Measurements from ENCODE around the gene ALK.

Gene ALK

DNA sequence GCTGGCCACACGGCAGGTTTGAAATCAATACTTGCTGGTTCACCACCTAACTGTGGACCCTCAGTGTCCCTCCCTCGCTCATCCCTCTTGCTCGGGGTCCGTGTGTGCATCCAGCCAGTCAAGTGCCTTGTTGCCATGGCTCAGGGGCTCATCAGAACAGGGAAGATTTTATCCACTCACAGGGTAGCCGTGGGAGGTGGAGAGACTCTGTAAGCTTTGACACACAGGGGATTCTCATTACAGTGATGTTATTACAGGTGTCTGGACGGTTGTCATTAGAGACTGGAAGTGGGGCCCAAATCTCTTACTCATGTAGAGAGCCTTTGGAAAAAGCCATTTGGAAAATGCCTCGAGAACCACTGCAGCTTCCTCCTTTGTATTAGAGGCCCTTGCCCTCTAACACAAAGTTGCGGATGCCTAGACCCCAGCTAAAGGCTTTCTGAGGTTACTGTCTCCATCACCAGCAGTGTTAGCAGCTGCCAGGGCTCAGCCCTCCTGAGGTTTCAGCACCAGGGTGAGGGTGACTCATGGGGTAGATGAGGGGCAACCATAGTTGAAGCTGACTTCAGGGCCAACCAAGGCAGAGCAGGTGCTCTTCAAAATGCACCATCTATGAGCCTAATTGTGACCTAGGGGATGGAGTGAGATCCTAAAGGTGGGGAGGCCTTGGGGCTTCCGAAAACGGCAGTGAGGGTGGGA, 610.6 kb downstream of the ALK start:
- Histone ChIP-seq H3K9me3 (ENCODE audit: insufficient read depth, low read length) (no peaks in the 10 kb centered on the region), H3K4me1 (ENCODE audit: insufficient read depth, insufficient read length) (peaks cover 2% of the 10 kb centered on the region), H3K4me3 (ENCODE audit: insufficient read length, low read depth) (no peak overlapping the region), H3K36me3 (ENCODE audit: insufficient read depth, insufficient read length, low read length) (no peaks in the 10 kb centered on the region), H3K27me3 (ENCODE audit: insufficient read depth, insufficient read length) (no peaks in the 10 kb centered on the region), H3K9ac (ENCODE audit: insufficient read length, low read depth) (no peak overlapping the region)
- no peak for DNase-seq (ENCODE audit: low read depth, low spot score)
- no peak for TF ChIP-seq YY1 (IDR thresholded peaks at IDR 0.05; ENCODE audit: insufficient read depth, insufficient read length)
- no peak for TF ChIP-seq ZNF274 (IDR thresholded peaks at IDR 0.05; ENCODE audit: low read depth, low read length)
- TF ChIP-seq SUZ12 (IDR thresholded peaks at IDR 0.05; ENCODE audit: extremely low read depth, insufficient read depth, insufficient read length) = no peak

DNA sequence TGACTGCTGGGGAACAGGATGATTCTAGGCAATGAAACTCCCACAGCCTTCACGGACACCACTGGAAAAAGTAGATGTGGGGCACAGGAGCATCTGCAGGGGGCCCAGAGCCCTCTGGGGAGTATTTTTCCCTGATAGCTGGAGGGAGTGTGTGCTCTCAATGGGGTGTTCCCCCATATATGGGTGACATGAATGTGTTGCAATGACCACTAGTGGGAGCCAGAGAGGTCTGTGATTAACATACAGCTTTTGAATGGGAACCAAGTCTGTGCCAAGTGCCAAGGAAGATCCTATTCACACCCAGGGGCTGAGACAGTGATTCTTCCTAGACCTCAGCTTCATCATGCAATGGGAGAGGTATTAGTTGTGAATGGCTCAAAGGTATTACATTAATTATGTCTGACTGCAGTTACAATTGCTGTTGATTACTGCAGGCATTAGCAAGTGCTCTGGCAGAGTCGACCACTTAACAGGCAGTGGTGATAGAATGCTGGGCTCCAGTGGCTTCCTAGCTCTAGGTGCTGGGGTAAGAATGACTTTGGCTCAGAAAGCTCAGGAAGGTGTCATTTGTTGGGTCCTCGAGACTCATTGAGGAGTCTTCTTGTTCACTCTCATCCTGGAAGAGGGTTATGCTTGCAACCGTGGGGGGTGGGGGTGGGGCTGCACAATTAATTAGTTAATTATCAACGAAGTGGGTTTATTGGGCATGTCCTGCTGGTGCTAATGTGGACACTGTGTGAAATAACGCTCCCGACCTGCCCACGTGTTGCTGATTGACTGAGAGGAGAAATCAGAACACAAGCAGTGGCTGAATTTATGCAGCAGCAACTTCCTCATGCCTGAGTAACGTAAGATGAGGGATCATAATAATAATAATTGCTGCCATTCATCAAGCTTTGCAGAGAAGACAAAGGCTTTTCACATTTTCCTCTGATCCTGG, 612.0 kb downstream of the ALK start:
- H3K36me3 ChIP-seq (ENCODE audit: insufficient read depth, insufficient read length, low read length) = no peaks in the 10 kb centered on the region

DNA sequence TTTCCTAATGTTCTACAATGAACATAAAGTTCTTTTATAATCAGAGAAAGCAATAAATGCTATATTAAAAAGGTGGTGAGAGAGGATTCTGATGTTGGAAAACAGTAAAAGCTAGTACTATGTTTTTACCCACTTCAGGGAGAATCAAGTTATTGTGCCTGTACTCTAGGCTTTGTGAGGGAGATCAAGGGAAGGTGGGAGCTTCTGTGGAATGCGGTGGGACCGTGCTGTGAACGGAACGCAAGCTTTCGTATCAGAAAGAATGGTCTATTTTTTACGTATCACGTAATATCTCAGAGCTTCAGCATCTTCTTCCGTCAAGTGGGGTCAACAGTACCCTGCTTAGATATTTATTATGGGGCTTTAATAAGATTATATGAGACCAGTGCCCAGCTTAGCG, 613.0 kb downstream of the ALK start:
- Histone ChIP-seq H3K4me1 (ENCODE audit: insufficient read depth, insufficient read length) (no peaks in the 10 kb centered on the region), H3K4me3 (ENCODE audit: insufficient read length, low read depth) (no peak overlapping the region), H3K36me3 (ENCODE audit: insufficient read depth, insufficient read length, low read length) (no peaks in the 10 kb centered on the region), H3K9me3 (ENCODE audit: insufficient read depth, low read length) (no peaks in the 10 kb centered on the region), H3K9ac (ENCODE audit: insufficient read length, low read depth) (no peak overlapping the region), H3K27me3 (ENCODE audit: insufficient read depth, insufficient read length) (no peaks in the 10 kb centered on the region)
- TF ChIP-seq ZNF274 (IDR thresholded peaks at IDR 0.05; ENCODE audit: low read depth, low read length) (no peak), YY1 (IDR thresholded peaks at IDR 0.05; ENCODE audit: insufficient read depth, insufficient read length) (no peak), SUZ12 (IDR thresholded peaks at IDR 0.05; ENCODE audit: extremely low read depth, insufficient read depth, insufficient read length) (no peak)
- DNase-seq (ENCODE audit: low read depth, low spot score) = no peak

More for the DNA sequence above, 612.0 kb downstream of the ALK start:
- H3K9ac ChIP-seq (ENCODE audit: insufficient read length, low read depth) = no peak overlapping the region
- no peaks in the 10 kb centered on the region for H3K9me3 ChIP-seq (ENCODE audit: insufficient read depth, low read length)
- TF ChIP-seq SUZ12 (IDR thresholded peaks at IDR 0.05; ENCODE audit: extremely low read depth, insufficient read depth, insufficient read length) = no peak
- no peak for TF ChIP-seq YY1 (IDR thresholded peaks at IDR 0.05; ENCODE audit: insufficient read depth, insufficient read length)
- no peak for TF ChIP-seq ZNF274 (IDR thresholded peaks at IDR 0.05; ENCODE audit: low read depth, low read length)
- no peak overlapping the region for H3K4me3 ChIP-seq (ENCODE audit: insufficient read length, low read depth)
- DNase-seq (ENCODE audit: low read depth, low spot score) = peak; percentile 66
- no peaks in the 10 kb centered on the region for H3K27me3 ChIP-seq (ENCODE audit: insufficient read depth, insufficient read length)
- H3K4me1 ChIP-seq (ENCODE audit: insufficient read depth, insufficient read length) = peaks cover 1% of the 10 kb centered on the region

DNA sequence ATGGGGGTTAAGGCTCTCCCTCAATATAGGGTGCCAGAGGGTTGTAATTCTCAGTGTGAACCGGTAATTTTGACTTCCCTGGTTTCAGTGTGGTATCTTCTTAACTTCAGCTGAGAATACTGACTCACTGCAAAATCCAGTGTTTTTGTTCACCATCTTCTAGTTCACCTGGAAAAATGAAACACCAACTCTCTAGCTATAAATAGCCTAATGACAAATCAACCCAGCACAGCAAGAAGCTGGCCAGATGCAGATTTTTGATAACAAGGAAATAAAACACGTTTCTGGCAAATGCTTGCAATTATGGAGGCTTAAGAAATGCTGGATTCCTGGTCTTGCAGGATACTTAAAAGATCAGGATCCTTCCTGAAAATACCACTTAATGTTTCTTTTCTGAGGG, 613.9 kb downstream of the ALK start:
- H3K4me1 ChIP-seq (ENCODE audit: insufficient read depth, insufficient read length) = no peaks in the 10 kb centered on the region
- H3K4me3 ChIP-seq (ENCODE audit: insufficient read length, low read depth) = no peak overlapping the region
- no peaks in the 10 kb centered on the region for H3K9me3 ChIP-seq (ENCODE audit: insufficient read depth, low read length)
- no peak for TF ChIP-seq ZNF274 (IDR thresholded peaks at IDR 0.05; ENCODE audit: low read depth, low read length)
- TF ChIP-seq YY1 (IDR thresholded peaks at IDR 0.05; ENCODE audit: insufficient read depth, insufficient read length) = no peak
- no peak for TF ChIP-seq SUZ12 (IDR thresholded peaks at IDR 0.05; ENCODE audit: extremely low read depth, insufficient read depth, insufficient read length)
- H3K36me3 ChIP-seq (ENCODE audit: insufficient read depth, insufficient read length, low read length) = no peaks in the 10 kb centered on the region
- H3K9ac ChIP-seq (ENCODE audit: insufficient read length, low read depth) = no peak overlapping the region
- H3K27me3 ChIP-seq (ENCODE audit: insufficient read depth, insufficient read length) = no peaks in the 10 kb centered on the region
- DNase-seq (ENCODE audit: low read depth, low spot score) = no peak

DNA sequence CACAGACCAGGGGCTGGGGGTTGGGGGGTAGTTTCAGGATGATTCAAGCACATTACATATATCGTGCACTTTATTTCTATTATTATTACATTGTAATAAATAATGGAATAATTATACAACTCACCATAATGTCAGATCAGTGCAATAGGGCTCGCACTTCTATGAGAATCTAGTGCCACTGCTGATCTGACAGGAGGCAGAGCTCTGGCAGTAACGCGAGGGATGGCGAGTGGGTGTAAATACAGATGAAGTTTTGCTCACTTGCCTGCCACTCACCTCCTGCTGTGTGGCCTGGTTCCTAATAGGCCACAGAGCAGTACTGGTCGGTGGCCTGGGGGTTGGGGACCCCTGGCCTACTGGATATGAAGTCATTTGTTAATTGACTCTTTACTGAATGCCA, 615.6 kb downstream of the ALK start:
- H3K36me3 ChIP-seq (ENCODE audit: insufficient read depth, insufficient read length, low read length) = no peaks in the 10 kb centered on the region
- no peaks in the 10 kb centered on the region for H3K4me1 ChIP-seq (ENCODE audit: insufficient read depth, insufficient read length)
- H3K9ac ChIP-seq (ENCODE audit: insufficient read length, low read depth) = no peak overlapping the region
- no peaks in the 10 kb centered on the region for H3K9me3 ChIP-seq (ENCODE audit: insufficient read depth, low read length)
- H3K4me3 ChIP-seq (ENCODE audit: insufficient read length, low read depth) = no peak overlapping the region
- no peak for TF ChIP-seq YY1 (IDR thresholded peaks at IDR 0.05; ENCODE audit: insufficient read depth, insufficient read length)
- no peak for TF ChIP-seq ZNF274 (IDR thresholded peaks at IDR 0.05; ENCODE audit: low read depth, low read length)
- no peak for TF ChIP-seq SUZ12 (IDR thresholded peaks at IDR 0.05; ENCODE audit: extremely low read depth, insufficient read depth, insufficient read length)
- no peak for DNase-seq (ENCODE audit: low read depth, low spot score)
- no peaks in the 10 kb centered on the region for H3K27me3 ChIP-seq (ENCODE audit: insufficient read depth, insufficient read length)

DNA sequence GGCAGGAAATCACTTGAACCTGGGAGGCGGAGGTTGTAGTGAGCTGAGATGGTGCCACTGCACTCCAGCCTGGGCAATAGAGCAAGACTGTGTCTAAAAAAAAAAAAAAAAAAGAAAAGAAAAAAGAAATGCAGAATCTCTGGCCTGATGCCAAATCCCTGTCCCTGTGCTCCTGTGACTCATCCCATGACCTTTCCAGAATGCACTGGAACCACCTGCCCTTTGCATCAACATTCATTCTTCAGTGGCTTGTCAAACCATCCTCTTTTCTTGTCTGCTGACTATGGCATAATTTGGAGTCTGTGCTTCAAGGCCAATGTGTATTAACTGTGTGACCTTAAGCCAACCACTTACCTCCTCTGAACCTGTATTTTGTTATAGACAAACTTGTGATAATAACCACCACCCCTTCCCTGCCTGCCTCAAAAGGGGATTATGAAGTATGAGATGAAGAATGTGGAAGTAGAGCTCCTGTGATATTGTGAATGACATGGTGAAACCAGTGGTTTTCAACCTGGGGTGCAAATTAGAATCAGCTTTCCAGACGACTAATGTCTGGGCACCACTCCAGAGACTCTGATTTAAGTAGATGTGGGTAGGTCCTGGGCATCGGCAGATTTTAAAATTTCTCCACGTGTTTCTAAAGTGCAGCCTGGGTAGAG, 616.9 kb downstream of the ALK start:
- Histone ChIP-seq H3K4me1 (ENCODE audit: insufficient read depth, insufficient read length) (no peaks in the 10 kb centered on the region), H3K4me3 (ENCODE audit: insufficient read length, low read depth) (no peak overlapping the region), H3K27me3 (ENCODE audit: insufficient read depth, insufficient read length) (no peaks in the 10 kb centered on the region), H3K36me3 (ENCODE audit: insufficient read depth, insufficient read length, low read length) (no peaks in the 10 kb centered on the region), H3K9ac (ENCODE audit: insufficient read length, low read depth) (no peak overlapping the region), H3K9me3 (ENCODE audit: insufficient read depth, low read length) (no peaks in the 10 kb centered on the region)
- TF ChIP-seq YY1 (IDR thresholded peaks at IDR 0.05; ENCODE audit: insufficient read depth, insufficient read length) (no peak), SUZ12 (IDR thresholded peaks at IDR 0.05; ENCODE audit: extremely low read depth, insufficient read depth, insufficient read length) (no peak), ZNF274 (IDR thresholded peaks at IDR 0.05; ENCODE audit: low read depth, low read length) (no peak)
- DNase-seq (ENCODE audit: low read depth, low spot score) = no peak

All from NT2/D1 (cell line).